Endodermal cell (in vitro differentiated cells): Measurements from ENCODE around the gene SLMAP. TPM values are rescaled to one million over a fixed set of nuclear protein-coding genes. Genes with fewer than 3 reads are reported as not detected.

Source experiments
- DNase-seq: peaks from one replicate; pipeline ENCODE4 v3.0.0-alpha.2; 2017
- H3K27ac ChIP-seq: 2 replicates; pipeline ENCODE4 v1.5.1; 2013; ENCODE audit warnings: mild to moderate bottlenecking, low read depth, low read length, moderate library complexity
- H3K27me3 ChIP-seq: 2 replicates; pipeline ENCODE4 v1.6.1; 2013; ENCODE audit warnings: mild to moderate bottlenecking, low read length, moderate library complexity; ENCODE audit not compliant: insufficient read depth, control insufficient read depth, poor library complexity, severe bottlenecking
- H3K36me3 ChIP-seq: 2 replicates; pipeline ENCODE4 v1.7.0; 2013; ENCODE audit warnings: mild to moderate bottlenecking, low read length, moderate library complexity; ENCODE audit not compliant: control insufficient read depth, insufficient read depth
- H3K4me1 ChIP-seq: one replicate; pipeline ENCODE4 v1.7.0; 2013; ENCODE audit warnings: low read length; ENCODE audit not compliant: control insufficient read depth, insufficient read depth
- H3K4me3 ChIP-seq: 2 replicates; pipeline ENCODE4 v1.5.1; 2013; ENCODE audit warnings: mild to moderate bottlenecking, low read length, moderate library complexity
- H3K9ac ChIP-seq: 2 replicates; pipeline ENCODE4 v1.6.1; 2013; ENCODE audit warnings: mild to moderate bottlenecking, low read length, moderate library complexity; ENCODE audit not compliant: poor library complexity, severe bottlenecking; ENCODE audit errors: extremely low read depth
- H3K9me3 ChIP-seq: 2 replicates; pipeline ENCODE4 v1.6.1; 2013; ENCODE audit warnings: mild to moderate bottlenecking, low read length, moderate library complexity; ENCODE audit not compliant: control insufficient read depth
- H3K27ac Mint-ChIP-seq: 2 replicates; pipeline ENCODE4 v1.8.0; 2020; ENCODE audit warnings: mixed read lengths
- H3K27me3 Mint-ChIP-seq: 2 replicates; pipeline ENCODE4 v1.8.0; 2021; ENCODE audit warnings: mild to moderate bottlenecking, mixed read lengths; ENCODE audit not compliant: insufficient read depth
- H3K36me3 Mint-ChIP-seq: 2 replicates; pipeline ENCODE4 v1.8.0; 2020; ENCODE audit warnings: low read depth, mixed read lengths
- H3K4me1 Mint-ChIP-seq: 2 replicates; pipeline ENCODE4 v1.8.0; 2020; ENCODE audit warnings: mixed read lengths
- H3K4me3 Mint-ChIP-seq: 2 replicates; pipeline ENCODE4 v1.8.0; 2020; ENCODE audit warnings: mild to moderate bottlenecking, moderate library complexity, mixed read lengths
- H3K9me3 Mint-ChIP-seq: 2 replicates; pipeline ENCODE4 v1.8.0; 2020; ENCODE audit warnings: mild to moderate bottlenecking, mixed read lengths
- WGBS, 2 experiments: methylation state at CpG; one replicate each; pipeline versions ENCODE4 v1.1.5 to v1.1.7; 2013; ENCODE audit warnings: missing lambda C conversion rate in 2 of 2, mixed read lengths in 1 of 2; ENCODE audit not compliant: insufficient coverage in 1 of 2, insufficient read length in 1 of 2; 5-methylcytosine and 5-hydroxymethylcytosine counted together
- total RNA-seq, 2 donors: library from RNA; stranded (reverse); fragmentation: NEBNext Ultra II Directional in 1 of 2; extraction: Animal tissue kit (Norgen Biotek cat#: 25700) in 1 of 2; gene quantifications; 2 replicates in 1 of 2; 3 replicates in 1 of 2; pipeline ENCODE4 v1.2.1, GENCODE V29; 2021
- TF ChIP-seq, protein P1 (sequence below): fragments of 200-600 bp; sonication (generic); conservative IDR thresholded peaks from 2 replicates; pipeline ENCODE4 v1.5.0; 2021; ENCODE audit warnings: antibody characterized with exemption, mild to moderate bottlenecking

The SLMAP gene
- total RNA-seq, 2 donors from 2014 or later: 64.8 to 65.7 TPM

DNA sequence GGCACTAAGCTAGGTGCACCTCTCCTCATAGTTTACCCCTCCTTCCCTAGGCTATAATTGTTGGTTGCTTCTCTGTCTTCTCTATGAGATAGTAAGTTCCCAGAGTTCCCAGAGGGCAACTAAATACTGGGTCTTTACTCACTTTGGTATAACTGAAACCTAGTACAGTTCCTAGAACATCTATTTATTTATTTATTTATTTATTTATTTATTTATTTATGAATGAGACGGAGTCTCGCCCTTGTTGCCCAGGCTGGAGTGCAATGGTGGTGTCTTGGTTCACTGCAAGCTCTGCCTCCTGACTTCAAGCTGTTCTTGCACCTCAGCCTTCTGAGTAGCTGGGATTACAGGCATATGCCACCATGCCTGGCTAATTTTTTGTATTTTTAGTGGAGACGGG, 181.0 kb downstream of the SLMAP start:
- Histone ChIP-seq H3K9ac (no peak overlapping the region), H3K36me3 (no peaks in the 10 kb centered on the region), H3K27ac (no peak overlapping the region), H3K4me3 (no peak overlapping the region), H3K27me3 (no peaks in the 10 kb centered on the region), H3K4me1 (no peaks in the 10 kb centered on the region), H3K9me3 (peaks cover 9% of the 10 kb centered on the region)
- H3K9me3 Mint-ChIP-seq: peaks cover 11% of the 10 kb centered on the region
- 97 to 100% methylated on average over 1 to 3 of the region's 3 CpGs for WGBS, 2 experiments
- DNase-seq: no peak
- TF ChIP-seq, protein P1, sequence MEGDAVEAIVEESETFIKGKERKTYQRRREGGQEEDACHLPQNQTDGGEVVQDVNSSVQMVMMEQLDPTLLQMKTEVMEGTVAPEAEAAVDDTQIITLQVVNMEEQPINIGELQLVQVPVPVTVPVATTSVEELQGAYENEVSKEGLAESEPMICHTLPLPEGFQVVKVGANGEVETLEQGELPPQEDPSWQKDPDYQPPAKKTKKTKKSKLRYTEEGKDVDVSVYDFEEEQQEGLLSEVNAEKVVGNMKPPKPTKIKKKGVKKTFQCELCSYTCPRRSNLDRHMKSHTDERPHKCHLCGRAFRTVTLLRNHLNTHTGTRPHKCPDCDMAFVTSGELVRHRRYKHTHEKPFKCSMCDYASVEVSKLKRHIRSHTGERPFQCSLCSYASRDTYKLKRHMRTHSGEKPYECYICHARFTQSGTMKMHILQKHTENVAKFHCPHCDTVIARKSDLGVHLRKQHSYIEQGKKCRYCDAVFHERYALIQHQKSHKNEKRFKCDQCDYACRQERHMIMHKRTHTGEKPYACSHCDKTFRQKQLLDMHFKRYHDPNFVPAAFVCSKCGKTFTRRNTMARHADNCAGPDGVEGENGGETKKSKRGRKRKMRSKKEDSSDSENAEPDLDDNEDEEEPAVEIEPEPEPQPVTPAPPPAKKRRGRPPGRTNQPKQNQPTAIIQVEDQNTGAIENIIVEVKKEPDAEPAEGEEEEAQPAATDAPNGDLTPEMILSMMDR: no peak
- no peak overlapping the region for H3K4me3 Mint-ChIP-seq
- peaks cover 21% of the 10 kb centered on the region for H3K36me3 Mint-ChIP-seq
- H3K27ac Mint-ChIP-seq: no peak overlapping the region
- H3K27me3 Mint-ChIP-seq: no peaks in the 10 kb centered on the region
- H3K4me1 Mint-ChIP-seq: peaks cover 5% of the 10 kb centered on the region

DNA sequence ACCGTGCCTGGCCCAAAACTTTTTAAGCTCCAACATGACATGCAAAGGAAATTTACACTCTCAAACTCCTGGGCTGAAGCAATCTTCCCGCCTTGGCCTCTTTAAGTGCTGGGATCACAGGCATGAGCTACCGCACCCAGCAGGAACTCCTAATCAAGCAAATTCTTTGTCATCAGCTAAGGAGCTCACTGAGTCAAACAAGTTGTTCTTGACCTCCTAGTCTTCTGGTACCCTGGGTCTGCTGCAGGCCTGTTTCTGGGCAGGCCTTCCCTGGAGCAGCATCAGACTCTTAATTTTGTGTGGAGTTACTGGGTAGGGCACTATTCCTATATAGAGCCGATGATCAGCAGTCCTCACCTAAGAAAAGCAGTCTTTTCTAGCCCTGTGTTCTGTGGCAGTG, 183.7 kb downstream of the SLMAP start:
- TF ChIP-seq, protein P1: no peak
- WGBS, 2 experiments: 72 to 100% methylated on average over 1 to 4 of the region's 4 CpGs
- H3K36me3 Mint-ChIP-seq: peaks cover 14% of the 10 kb centered on the region
- peak overlapping the region; percentile 31 for H3K27ac Mint-ChIP-seq
- Histone ChIP-seq H3K9ac (no peak overlapping the region), H3K27ac (no peak overlapping the region), H3K27me3 (no peaks in the 10 kb centered on the region), H3K9me3 (peaks cover 9% of the 10 kb centered on the region), H3K4me1 (no peaks in the 10 kb centered on the region), H3K36me3 (no peaks in the 10 kb centered on the region), H3K4me3 (no peak overlapping the region)
- peaks cover 14% of the 10 kb centered on the region for H3K4me1 Mint-ChIP-seq
- peak; percentile 68 for DNase-seq
- no peaks in the 10 kb centered on the region for H3K27me3 Mint-ChIP-seq
- no peak overlapping the region for H3K4me3 Mint-ChIP-seq
- peaks cover 11% of the 10 kb centered on the region for H3K9me3 Mint-ChIP-seq

DNA sequence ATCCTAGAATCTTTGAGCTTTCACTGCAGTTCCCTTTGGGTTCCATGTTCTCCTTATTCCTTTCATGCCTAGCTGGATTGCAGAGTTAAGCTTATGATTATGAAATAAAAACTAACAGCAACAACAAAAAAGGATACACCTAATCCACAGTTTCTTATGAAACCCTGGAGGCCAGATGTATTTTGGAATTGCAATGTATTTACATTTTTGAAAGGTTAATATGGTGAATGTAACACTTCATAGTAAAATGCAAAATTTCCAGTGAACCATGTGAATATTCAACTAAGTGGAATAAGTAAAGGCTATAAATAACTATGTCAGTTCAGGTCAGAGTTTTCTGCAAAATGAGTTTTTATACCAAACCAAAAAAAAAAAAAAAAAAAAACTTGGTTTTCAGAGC, 186.3 kb downstream of the SLMAP start:
- no peak overlapping the region for H3K4me3 Mint-ChIP-seq
- Histone ChIP-seq H3K4me1 (no peaks in the 10 kb centered on the region), H3K9me3 (peaks cover 9% of the 10 kb centered on the region), H3K9ac (no peak overlapping the region), H3K27ac (no peak overlapping the region), H3K36me3 (no peaks in the 10 kb centered on the region), H3K27me3 (no peaks in the 10 kb centered on the region), H3K4me3 (no peak overlapping the region)
- TF ChIP-seq, protein P1: no peak
- no peak for DNase-seq
- H3K27me3 Mint-ChIP-seq: no peaks in the 10 kb centered on the region
- no peak overlapping the region for H3K27ac Mint-ChIP-seq
- peaks cover 14% of the 10 kb centered on the region for H3K4me1 Mint-ChIP-seq
- peaks cover 11% of the 10 kb centered on the region for H3K9me3 Mint-ChIP-seq
- H3K36me3 Mint-ChIP-seq: peaks cover 14% of the 10 kb centered on the region
